HEK293 (cell line): ENCODE results near the gene PDE9A.

Experiments used
- CTCF ChIP-seq: fragments of 450-650 bp; formaldehyde crosslinking; IDR thresholded peaks from 2 replicates; pipeline ENCODE4 v1.5.1; 2016; ENCODE audit warnings: missing biosample characterization, missing genetic modification characterization
- GLI2 ChIP-seq: fragments of 450-650 bp; formaldehyde crosslinking; IDR thresholded peaks from 2 replicates; pipeline ENCODE4; 2017; ENCODE audit warnings: missing biosample characterization, missing genetic modification characterization, low read depth, borderline replicate concordance
- GLIS1 ChIP-seq: fragments of 450-650 bp; formaldehyde crosslinking; IDR thresholded peaks from 2 replicates; pipeline ENCODE4 v1.5.1; 2016; ENCODE audit warnings: missing biosample characterization, missing genetic modification characterization
- PRDM6 ChIP-seq: fragments of 450-650 bp; formaldehyde crosslinking; IDR thresholded peaks from 2 replicates; pipeline ENCODE4 v1.5.1; 2017; ENCODE audit warnings: missing biosample characterization, missing genetic modification characterization
- ZEB2 ChIP-seq: fragments of 450-650 bp; formaldehyde crosslinking; IDR thresholded peaks from 2 replicates; pipeline ENCODE4 v1.5.1; 2016; ENCODE audit warnings: missing biosample characterization, missing genetic modification characterization
- ZNF112 ChIP-seq: fragments of 450-650 bp; formaldehyde crosslinking; IDR thresholded peaks from 2 replicates; pipeline ENCODE4 v1.5.0; 2017; ENCODE audit warnings: missing biosample characterization, missing genetic modification characterization
- ZNF184 ChIP-seq: fragments of 450-650 bp; IDR thresholded peaks from 2 replicates; pipeline ENCODE4 v1.5.1; 2018; ENCODE audit warnings: missing biosample characterization, mild to moderate bottlenecking, missing genetic modification characterization
- ZNF248 ChIP-seq: fragments of 450-650 bp; formaldehyde crosslinking; IDR thresholded peaks from 2 replicates; pipeline ENCODE4 v1.5.1; 2017; ENCODE audit warnings: missing biosample characterization, missing genetic modification characterization
- ZNF324 ChIP-seq: fragments of 450-650 bp; formaldehyde crosslinking; IDR thresholded peaks from 2 replicates; pipeline ENCODE4 v1.5.1; 2016; ENCODE audit warnings: missing biosample characterization, missing genetic modification characterization
- ZNF426 ChIP-seq: fragments of 450-650 bp; formaldehyde crosslinking; IDR thresholded peaks from 2 replicates; pipeline ENCODE4 v1.5.1; 2017; ENCODE audit warnings: missing biosample characterization, missing genetic modification characterization, mild to moderate bottlenecking, inconsistent platforms, moderate library complexity
- ZNF48 ChIP-seq: fragments of 450-650 bp; formaldehyde crosslinking; IDR thresholded peaks from 2 replicates; pipeline ENCODE4 v1.5.1; 2016; ENCODE audit warnings: missing biosample characterization, missing genetic modification characterization
- ZNF510 ChIP-seq: fragments of 450-650 bp; formaldehyde crosslinking; IDR thresholded peaks from 2 replicates; pipeline ENCODE4 v1.5.1; 2018; ENCODE audit warnings: mild to moderate bottlenecking, missing genetic modification characterization, missing biosample characterization; ENCODE audit not compliant: insufficient replicate concordance
- ZNF610 ChIP-seq: fragments of 450-650 bp; formaldehyde crosslinking; IDR thresholded peaks from 2 replicates; pipeline ENCODE4 v1.5.1; 2016; ENCODE audit warnings: missing biosample characterization, missing genetic modification characterization, borderline replicate concordance
- ZNF792 ChIP-seq: fragments of 450-650 bp; formaldehyde crosslinking; IDR thresholded peaks from 2 replicates; pipeline ENCODE4 v1.5.1; 2016; ENCODE audit warnings: missing biosample characterization, missing genetic modification characterization
- TF ChIP-seq, protein P1 (sequence below): fragments of 450-650 bp; formaldehyde crosslinking; IDR thresholded peaks from 2 replicates; pipeline ENCODE4 v1.5.1; 2017; ENCODE audit warnings: missing biosample characterization, missing genetic modification characterization
- TF ChIP-seq, protein P2 (sequence below): fragments of 450-650 bp; formaldehyde crosslinking; IDR thresholded peaks from 2 replicates; pipeline ENCODE4 v1.5.1; 2017; ENCODE audit warnings: missing biosample characterization, missing genetic modification characterization
- TF ChIP-seq, protein P3 (sequence below): fragments of 450-650 bp; formaldehyde crosslinking; IDR thresholded peaks from 2 replicates; pipeline ENCODE4 v1.5.1; 2016; ENCODE audit warnings: missing biosample characterization, missing genetic modification characterization, low read depth
- TF ChIP-seq, protein P4 (sequence below): fragments of 450-650 bp; formaldehyde crosslinking; IDR thresholded peaks from 2 replicates; pipeline ENCODE4 v1.5.1; 2016; ENCODE audit warnings: missing biosample characterization, missing genetic modification characterization

The PDE9A gene

DNA sequence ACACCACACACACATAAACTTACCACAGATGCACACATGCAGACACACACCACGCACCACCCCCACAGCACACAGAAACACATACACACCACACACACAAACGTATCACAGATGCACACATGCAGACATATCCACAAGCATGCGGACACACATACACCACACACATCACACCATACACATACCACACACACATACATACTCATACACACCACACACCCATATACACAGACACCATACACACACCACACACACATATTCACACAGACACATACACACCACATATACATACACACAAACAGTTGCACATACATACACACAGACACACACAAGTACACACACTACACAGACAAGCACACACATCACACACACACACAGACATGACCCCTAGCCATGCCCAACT, 37.5 kb upstream of the PDE9A start (continued):
- TF ChIP-seq ZNF112 (tag by site-specific recombination) (no peak), ZNF426 (tag by site-specific recombination) (no peak), GLI2 (tag by site-specific recombination) (no peak), ZNF48 (tag by site-specific recombination) (no peak), GLIS1 (tag by site-specific recombination) (no peak), CTCF (no peak), ZEB2 (no peak), PRDM6 (tag by site-specific recombination) (no peak), ZNF248 (tag by site-specific recombination) (no peak), ZNF324 (tag by site-specific recombination) (no peak), ZNF610 (no peak), ZNF510 (no peak), ZNF184 (tag by site-specific recombination) (no peak), ZNF792 (tag by site-specific recombination) (no peak)
- TF ChIP-seq, protein P1, sequence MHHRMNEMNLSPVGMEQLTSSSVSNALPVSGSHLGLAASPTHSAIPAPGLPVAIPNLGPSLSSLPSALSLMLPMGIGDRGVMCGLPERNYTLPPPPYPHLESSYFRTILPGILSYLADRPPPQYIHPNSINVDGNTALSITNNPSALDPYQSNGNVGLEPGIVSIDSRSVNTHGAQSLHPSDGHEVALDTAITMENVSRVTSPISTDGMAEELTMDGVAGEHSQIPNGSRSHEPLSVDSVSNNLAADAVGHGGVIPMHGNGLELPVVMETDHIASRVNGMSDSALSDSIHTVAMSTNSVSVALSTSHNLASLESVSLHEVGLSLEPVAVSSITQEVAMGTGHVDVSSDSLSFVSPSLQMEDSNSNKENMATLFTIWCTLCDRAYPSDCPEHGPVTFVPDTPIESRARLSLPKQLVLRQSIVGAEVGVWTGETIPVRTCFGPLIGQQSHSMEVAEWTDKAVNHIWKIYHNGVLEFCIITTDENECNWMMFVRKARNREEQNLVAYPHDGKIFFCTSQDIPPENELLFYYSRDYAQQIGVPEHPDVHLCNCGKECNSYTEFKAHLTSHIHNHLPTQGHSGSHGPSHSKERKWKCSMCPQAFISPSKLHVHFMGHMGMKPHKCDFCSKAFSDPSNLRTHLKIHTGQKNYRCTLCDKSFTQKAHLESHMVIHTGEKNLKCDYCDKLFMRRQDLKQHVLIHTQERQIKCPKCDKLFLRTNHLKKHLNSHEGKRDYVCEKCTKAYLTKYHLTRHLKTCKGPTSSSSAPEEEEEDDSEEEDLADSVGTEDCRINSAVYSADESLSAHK (tag by site-specific recombination) = no peak
- TF ChIP-seq, protein P2, sequence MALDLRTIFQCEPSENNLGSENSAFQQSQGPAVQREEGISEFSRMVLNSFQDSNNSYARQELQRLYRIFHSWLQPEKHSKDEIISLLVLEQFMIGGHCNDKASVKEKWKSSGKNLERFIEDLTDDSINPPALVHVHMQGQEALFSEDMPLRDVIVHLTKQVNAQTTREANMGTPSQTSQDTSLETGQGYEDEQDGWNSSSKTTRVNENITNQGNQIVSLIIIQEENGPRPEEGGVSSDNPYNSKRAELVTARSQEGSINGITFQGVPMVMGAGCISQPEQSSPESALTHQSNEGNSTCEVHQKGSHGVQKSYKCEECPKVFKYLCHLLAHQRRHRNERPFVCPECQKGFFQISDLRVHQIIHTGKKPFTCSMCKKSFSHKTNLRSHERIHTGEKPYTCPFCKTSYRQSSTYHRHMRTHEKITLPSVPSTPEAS = peak; percentile 69
- TF ChIP-seq, protein P3, sequence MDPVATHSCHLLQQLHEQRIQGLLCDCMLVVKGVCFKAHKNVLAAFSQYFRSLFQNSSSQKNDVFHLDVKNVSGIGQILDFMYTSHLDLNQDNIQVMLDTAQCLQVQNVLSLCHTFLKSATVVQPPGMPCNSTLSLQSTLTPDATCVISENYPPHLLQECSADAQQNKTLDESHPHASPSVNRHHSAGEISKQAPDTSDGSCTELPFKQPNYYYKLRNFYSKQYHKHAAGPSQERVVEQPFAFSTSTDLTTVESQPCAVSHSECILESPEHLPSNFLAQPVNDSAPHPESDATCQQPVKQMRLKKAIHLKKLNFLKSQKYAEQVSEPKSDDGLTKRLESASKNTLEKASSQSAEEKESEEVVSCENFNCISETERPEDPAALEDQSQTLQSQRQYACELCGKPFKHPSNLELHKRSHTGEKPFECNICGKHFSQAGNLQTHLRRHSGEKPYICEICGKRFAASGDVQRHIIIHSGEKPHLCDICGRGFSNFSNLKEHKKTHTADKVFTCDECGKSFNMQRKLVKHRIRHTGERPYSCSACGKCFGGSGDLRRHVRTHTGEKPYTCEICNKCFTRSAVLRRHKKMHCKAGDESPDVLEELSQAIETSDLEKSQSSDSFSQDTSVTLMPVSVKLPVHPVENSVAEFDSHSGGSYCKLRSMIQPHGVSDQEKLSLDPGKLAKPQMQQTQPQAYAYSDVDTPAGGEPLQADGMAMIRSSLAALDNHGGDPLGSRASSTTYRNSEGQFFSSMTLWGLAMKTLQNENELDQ = no peak
- TF ChIP-seq, protein P4, sequence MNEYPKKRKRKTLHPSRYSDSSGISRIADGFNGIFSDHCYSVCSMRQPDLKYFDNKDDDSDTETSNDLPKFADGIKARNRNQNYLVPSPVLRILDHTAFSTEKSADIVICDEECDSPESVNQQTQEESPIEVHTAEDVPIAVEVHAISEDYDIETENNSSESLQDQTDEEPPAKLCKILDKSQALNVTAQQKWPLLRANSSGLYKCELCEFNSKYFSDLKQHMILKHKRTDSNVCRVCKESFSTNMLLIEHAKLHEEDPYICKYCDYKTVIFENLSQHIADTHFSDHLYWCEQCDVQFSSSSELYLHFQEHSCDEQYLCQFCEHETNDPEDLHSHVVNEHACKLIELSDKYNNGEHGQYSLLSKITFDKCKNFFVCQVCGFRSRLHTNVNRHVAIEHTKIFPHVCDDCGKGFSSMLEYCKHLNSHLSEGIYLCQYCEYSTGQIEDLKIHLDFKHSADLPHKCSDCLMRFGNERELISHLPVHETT = no peak
